Activated gamma-delta T cell (primary cell): Measurements from ENCODE around the gene TIMP2.
"Not testable (repeated sequence)": the region's sequence is repeated elsewhere in the genome, so short reads cannot be mapped to it uniquely, and the experiment has no call there.

Source experiments
- DNase-seq: peaks from one replicate; lab custom pipeline; 2025; lab: John Stamatoyannopoulos, UW

TIMP2 gene

DNA sequence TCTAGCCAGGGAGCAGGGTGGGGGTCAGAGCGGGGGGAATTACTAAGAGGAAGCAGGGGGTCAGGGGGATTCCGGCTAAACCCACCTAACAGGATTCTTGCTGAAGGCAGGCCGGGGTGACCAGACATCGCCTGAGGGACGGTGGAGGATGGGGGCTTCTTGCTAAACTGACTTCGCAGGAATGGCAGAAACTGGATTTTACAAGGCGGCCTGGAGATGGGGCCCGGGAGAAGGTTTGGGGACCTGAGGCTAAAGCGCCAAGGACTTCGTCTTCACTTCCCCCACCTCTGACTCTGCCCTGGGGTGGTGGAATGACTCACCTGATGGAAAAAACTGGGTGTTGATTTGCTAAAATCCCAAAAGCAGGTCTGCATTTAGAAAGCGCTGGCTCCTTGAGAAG, 31.1 kb upstream of the TIMP2 start:
- DNase-seq, result no peak

DNA sequence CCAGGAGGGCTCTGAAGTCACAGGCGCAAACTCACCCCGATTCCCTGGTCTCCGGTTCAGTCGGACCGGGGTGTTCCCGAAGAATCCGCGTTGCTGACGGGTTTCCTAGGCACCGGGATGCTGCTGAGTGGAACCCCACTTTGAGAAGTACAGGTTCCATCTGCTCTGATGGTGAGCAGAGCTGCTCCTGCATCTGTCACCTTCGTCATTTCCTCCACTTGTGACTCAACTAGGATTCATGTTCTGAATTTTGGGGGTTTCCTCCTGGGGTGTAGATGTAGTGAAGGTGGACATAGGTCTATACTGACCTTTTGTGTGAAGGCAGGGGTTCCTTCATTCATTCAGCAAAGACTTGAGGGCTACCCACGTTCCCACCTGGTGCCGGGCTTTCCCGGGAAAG, 29.5 kb upstream of the TIMP2 start:
- no peak for DNase-seq

DNA sequence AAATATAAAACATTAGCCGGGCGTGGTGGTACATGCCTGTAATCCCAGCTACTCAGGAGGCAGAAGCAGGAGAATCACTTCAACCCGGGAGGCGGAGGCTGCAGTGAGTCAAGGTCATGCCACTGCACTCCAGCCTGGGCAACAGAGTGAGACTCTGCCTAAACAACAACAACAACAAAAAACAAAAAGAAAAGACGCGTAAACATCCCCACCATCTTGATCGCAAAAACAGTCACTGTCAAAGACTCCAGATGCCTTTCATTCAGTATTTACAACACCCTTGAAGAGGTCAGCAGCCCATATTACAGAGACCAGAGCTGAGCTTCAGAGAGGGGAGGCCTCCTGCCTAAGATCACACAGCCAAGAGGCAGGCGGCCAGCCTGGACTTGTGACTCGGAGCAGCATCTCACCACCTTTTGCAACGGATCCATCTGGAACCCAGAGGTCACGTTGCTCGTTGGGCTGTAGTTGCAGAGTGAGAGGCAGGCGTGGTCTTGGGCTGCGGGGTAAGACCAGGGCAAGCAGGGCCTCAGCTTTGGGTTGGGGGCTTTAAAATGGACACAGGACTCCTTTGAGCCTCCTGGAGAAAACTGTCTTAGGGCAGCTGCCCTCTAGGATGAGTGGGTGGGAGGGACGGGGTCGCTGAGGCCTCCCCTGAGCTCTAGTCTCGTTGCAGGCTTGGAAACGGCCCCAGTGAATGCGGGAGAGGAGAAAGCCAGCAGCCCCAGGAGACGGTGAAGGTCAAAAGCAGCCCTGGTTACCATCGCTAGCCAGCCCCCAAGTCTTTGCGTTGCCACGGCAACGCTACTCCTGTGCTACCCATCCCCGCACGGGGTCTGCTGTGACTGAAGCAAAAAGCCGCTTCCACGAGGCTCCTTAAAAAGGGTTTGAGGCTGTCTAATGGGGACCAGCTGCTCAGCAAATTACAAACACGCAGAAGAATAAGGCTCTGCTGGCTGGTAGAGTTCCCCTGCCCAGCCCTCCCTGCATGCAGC, 28.5 kb upstream of the TIMP2 start:
- no peak for DNase-seq

DNA sequence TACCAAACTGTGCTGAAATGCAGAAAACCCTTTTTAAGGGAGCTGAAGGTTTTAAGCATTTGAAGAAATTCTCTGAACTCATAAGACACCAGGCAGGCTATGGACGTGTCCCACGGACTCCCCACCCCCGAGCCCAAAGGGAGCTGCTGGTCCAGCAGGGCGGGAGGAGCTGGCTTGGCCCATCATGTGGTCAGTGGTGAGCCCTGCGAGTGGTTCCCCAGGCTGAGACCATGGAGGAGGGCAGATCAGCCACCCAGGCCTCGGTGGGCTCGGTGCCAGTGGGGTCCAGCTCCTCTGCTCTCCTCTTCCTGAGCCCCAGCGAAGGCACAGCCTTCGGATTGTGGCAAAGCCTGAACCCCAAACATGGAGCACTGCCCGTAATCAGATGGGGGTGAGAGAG, 27.5 kb upstream of the TIMP2 start:
- DNase-seq, result no peak

DNA sequence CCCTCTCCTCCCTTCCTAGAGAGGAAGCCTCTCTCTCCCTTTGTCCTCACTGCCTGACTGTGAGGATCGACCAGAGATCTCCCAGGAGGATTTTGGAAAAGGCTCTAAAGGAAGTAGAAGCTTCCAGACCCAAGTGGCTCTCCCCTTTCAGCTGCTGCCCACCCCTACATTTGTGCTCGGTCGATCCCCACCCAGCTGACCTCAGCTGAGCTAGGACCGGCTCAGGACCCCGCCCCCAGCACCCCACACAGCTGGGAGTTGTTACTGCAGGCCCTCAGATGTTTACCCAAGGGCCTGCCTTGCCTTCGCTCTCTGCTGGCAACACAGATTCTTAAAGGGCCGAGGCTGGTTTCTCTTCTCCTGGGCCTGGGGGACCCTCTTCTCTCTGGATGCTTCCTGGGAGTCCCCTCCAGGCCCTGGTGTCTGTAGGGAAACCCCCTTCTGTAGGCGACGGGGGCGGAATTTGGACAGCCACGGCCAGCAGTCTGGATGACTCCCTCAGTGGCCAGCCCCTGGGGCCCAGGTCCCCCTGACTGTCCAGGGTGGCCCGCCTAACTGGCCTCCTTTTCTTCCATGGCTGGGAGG, 26.9 kb upstream of the TIMP2 start:
- no peak for DNase-seq

DNA sequence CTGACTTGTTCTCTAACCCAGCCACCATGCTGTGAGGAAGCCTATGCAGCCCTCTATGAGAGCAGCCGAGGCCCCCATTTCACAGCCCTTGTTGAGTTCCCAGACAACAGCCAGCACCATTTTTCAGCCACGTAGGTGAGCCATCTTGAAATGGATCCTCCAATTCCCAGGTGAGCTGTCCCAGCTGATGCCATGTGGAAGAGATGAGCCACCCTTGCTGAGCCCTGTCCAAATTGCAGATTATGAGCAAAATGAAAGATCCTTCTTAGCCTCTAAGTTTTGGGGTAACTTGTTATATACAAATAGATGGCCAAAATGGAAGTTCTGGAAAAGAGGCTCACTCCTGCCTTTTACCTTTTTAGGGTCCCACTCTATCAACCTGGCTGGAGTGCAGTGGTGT, 25.7 kb upstream of the TIMP2 start:
- no peak for DNase-seq

DNA sequence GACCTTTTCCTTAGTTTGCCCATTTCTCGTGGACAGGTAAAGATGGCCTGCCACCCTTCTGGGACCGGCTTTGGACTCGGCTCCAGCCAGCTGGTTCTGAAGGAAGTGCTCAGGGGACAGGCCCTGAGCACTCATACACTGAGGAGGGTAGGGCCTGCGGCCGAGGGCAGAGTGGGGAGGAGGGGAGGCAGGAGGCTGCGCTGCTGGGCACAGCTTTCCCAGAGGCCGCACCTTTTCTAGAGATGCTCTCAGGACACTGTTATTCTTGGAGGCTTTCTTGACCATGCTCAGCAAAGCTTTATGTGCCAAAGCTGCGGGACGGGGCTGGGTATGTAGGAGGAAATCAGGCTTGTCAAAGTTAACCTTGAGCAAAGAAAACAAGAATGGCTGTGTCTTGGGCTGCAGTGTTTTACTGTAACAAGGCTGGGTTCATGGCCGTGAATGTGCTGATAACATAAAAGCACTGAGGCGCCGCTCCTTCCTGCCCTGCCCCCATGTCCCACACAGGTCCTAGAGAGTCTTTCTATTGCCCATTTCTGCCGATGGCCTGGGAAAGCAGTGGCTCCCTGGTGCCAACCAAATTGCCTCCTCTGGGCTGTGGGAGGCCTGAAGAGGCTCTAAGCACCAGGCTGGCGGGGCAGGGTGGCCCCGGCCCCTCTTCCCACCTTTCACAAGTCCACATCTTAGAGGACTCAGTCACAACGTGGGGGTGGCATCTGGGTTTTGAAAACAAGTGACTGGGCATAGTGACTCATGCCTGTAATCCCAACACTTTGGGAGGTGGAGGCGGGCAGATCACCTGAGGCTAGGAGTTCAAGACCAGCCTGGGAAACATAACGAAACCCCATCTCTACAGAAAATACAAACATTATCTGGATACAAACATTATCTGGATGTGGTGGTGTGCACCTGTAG, 22.3 kb upstream of the TIMP2 start:
- no peak for DNase-seq

DNA sequence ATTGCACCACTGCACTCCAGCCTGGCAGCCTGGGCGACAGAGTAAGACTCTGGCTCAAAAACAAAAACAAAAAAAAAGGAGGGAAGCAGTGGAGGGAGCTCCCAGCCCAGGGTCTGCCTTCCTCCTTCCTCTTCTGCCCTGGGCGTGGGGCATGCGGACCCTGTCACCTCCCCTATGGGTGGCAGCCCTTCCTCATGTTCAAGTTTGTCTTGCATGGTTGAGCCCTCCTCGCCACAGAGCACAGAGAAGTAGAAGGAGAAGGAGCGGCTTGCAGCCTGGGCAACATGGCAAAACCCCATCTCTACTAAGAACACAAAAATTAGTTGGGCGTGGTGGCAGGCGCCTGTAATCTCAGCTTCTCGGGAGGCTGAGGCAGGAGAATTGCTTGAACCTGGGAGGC, 21.4 kb upstream of the TIMP2 start:
- DNase-seq, result no peak

DNA sequence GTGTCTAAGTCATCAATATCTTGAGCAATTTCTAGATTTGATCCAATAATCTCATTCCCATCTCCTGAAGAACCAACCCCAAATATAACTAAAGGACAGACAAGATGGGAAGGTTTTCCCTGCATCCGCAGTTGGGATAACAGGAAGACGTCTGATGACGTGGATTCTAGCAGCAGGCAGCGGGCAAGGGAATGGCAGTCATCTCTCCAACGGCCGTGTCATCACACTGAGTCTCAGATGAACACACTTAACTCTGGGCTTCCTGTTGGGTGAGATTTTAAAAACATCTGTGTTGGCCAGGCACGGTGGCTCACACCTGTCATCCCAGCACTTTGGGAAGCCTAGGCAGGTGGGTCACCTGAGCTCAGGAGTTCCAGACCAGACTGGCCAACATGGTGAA, 20.9 kb upstream of the TIMP2 start:
- no peak for DNase-seq

DNA sequence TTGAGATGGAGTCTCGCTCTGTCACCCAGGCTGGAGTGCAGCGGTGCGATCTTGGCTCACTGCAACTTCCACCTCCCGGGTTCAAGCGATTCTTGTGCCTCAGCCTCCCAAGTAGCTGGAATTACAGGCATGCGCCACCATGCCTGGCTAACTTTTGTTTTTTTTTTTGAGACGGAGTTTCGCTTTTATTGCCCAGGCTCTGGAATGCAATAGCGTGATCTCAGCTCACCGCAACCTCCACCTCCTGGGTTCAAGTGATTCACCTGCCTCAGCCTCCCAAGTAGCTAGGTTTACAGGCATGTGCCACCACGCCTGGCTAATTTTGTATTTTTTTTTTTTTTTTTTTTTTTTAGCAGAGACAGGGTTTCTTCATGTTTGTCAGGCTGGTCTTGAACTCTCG, 20.3 kb upstream of the TIMP2 start:
- not testable (repeated sequence) for DNase-seq

DNA sequence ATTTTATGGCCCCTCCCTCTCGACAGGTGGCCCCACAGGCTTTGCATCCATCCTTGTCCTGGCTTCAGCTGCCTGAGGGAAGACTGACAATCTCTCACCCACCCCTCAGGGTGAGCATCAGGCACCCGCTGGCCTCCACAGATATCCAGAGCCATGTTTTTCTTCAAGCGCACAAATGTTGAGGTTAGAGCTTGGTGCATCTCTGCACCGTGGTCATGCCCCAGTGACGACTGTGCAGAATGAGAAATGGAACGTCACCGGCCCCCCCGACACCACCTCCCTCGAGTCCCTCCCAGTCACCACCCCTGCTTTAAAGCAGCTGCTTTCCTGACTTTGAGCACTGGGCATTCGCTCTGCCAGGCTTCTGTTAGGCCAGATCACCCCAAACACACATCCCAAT, 19.8 kb upstream of the TIMP2 start:
- no peak for DNase-seq

DNA sequence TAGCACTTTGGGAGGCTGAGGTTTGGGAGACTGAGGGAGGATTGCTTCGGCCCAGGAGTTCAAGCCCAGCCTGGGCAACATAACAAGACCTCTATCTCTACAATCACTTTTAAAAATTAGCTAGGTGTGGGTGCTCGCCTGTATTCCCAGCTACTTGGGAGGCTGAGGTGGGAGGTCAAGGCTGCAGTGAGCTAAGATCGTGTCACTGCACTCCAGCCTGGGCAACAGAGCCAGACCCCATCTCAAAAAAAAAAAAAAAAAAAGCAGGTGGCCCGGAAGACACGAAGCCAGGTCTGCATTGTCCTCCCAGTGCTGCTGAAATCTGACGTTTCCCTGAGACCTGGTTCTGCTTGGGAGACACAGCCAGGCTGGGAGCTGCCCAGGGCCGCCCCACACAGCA, 18.8 kb upstream of the TIMP2 start:
- DNase-seq, result no peak

DNA sequence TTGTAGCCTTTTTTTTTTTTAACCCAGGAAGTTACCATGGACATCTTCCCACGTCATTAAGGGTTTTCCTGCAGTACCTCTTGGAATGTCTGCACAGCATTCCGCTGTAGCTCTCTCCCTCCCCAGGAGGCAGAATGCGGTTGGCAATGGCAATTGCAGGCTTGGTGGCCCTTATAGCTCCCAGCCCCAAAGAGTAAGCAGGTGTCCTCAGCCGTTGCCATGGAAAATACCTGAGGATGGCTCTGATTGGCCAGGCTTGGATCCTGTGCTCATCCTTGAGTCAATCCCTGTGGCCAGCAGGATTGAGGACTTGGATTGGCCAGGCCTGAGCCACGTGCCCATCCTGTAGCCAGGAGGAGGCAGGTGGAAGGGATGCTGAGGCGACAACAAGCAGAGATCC, 15.5 kb upstream of the TIMP2 start:
- no peak for DNase-seq

DNA sequence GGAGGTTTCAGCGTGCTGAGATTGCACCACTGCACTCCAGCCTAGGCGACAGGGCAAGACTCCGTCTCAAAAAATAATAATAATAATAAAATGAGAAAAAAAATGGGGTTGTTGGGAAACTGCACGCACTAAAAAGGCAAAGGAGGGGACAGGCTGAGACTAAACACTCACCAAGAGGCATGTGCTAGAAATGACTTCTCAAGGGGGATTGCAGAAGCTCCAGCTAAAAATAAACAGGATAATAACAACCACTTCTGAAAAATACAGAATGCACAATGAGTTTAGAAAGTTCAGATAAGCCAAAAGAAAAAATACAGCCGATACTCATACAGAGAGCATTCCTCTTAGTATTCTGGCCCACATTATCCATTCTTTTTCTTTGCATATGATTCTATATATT, 15.1 kb upstream of the TIMP2 start:
- DNase-seq, result no peak

DNA sequence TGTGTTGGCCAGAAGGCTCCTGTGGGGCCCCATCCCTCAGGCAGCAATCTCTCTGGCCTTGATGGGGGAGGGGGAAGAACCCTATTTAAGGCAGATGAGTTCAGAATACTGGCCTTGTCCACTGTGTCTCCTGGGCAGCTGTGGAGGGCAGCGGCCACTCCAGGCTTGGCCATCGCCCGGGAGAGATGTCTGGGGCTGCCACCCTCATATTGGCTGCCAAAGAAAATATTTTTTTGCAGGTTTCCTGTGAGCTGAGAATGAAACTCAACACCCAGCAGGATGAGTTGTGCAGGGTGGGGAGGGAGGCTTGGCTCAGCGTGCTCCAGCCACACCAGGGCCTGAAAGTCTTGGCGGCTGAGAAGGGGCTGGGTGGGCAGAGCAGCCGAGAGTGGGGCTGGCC, 14.4 kb upstream of the TIMP2 start:
- no peak for DNase-seq

DNA sequence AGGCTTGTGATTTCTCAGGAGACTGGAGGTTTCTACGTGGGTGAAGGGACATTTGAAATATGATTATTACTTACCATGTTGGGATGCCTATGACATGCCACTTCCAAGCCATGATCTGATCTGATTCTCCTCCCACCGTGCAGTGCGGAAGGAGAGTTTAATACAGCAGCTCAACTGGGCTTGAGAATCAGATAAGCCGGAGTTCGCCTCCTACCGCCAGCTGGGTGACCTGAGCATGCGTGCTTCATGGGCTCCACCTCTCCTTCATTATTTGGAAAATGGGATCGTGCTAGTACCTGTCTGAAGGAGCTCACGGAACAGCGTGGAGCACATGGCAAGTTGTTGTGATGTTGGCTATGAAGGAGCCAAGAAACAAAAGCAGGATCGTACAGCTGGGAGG, 12.4 kb upstream of the TIMP2 start:
- DNase-seq, result no peak

DNA sequence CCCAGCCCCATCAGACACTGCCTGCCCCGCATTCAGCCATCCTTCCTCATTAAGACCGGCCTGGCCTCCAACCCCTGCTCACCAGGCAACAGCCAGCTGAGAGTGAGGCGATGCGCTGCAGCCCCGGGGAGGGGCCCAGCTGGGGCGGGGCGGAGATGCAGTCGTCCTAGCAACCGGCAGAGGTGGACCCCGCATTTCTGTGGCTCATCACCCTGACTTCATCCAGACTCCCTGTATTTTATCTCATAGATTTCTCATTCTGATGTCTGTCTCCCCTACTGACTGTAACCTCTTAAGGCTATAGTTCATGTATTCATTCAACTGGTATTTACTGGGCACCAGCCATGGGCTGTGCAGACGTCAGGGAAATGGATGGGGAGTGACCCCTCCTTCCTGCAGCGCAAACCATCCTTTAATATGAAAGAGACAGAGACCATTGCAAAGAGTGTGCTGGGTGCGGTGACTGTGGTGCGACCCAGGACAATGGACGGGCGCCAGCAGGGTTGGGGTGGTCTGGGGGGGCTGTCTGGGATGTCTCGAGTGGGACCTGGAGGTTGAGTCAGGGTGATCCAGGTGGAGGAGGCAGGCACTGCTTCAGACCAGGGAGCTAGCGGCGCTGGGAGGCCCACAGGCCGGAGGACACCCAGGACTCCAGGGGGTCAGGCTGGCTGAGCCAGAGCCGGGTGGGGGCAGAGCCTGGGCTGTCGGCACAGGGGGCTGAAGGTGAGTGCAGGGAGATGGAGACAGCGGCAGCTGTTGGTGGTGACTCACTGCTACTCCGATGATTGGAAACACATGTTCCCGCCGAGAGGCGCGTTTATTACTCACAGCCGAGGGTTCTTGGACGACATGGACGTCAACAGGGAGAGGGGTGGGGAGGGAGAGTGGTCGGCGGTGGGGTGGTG, 10.5 kb upstream of the TIMP2 start:
- no peak for DNase-seq

DNA sequence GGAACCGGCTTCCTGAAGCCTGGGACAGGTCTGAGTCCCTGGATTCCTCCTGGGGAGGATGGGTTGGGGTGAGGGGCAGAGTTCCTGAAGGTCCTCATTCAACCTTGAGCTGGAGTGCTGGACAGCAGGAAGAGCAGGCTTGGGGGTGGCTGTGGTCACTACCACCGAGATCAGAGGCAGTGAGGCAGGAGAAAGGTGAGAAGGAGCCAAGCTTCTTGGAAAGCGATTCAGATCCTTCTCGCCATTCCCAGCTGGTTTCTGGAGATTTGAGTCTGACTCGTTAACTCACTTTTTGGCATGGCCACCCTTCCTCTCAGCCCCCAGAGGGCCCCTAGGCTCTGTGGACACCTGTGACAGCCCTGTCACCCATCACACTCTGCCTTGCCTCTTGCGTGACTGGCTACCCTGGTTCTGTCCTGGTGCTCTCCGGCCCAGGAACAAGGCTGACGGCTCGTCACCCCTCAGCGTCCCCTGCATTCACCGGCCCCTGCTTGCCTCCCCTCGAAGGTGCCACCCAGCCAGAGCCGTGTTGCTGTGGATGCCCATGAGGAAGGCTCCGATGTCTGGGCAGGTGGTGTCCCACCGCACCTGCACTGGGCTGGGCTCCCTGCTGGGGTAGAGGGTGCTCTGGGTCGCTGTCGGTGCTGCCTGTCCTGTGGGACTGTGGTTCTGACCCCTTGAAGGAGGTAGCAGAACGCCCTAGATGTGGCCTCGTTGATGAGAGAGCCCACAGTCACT, 9.7 kb upstream of the TIMP2 start:
- no peak for DNase-seq

DNA sequence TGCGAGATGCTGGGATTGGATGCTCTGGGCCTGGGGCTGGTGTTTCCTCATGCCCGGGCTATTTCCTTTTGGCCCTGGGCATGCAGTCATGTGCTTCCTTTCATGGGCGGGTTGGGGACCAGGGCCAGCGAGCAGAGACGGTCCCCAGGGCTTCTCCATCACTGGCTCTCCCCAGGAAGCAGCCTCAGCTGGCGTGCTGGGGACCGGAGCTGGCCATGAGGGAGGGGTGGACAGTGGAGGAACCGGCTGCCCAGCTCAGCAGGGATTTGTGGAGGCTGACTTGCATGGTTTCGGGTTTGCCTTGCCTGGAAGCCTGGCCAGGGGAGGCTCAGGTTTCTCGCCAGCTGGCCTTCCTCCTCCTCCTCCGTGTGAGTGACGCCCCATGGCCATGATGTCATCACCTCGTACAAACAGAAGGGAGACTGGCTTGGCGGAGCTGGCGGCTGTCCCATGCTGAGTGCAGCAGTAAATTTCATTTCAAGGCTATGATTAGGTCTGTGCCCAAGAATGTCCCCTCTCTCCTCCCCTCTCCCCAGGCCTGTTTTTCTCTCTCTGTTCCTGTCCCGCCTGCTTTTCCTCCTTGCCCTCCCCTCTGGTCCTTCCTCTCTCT, 8.9 kb upstream of the TIMP2 start:
- no peak for DNase-seq
